GM18508 (cell line): ENCODE data around the gene EFHC1.
"Not testable (repeated sequence)": the region's sequence is repeated elsewhere in the genome, so short reads cannot be mapped to it uniquely, and the experiment has no call there.

Source experiments
- ATAC-seq: cut with Tn5 transposase; IDR thresholded peaks from one replicate; pipeline ENCODE4 v1.9.1; 2021; ENCODE audit warnings: moderate number of reproducible peaks; ENCODE audit not compliant: insufficient read depth, unreplicated experiment

The EFHC1 gene, protein sequence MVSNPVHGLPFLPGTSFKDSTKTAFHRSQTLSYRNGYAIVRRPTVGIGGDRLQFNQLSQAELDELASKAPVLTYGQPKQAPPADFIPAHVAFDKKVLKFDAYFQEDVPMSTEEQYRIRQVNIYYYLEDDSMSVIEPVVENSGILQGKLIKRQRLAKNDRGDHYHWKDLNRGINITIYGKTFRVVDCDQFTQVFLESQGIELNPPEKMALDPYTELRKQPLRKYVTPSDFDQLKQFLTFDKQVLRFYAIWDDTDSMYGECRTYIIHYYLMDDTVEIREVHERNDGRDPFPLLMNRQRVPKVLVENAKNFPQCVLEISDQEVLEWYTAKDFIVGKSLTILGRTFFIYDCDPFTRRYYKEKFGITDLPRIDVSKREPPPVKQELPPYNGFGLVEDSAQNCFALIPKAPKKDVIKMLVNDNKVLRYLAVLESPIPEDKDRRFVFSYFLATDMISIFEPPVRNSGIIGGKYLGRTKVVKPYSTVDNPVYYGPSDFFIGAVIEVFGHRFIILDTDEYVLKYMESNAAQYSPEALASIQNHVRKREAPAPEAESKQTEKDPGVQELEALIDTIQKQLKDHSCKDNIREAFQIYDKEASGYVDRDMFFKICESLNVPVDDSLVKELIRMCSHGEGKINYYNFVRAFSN

DNA sequence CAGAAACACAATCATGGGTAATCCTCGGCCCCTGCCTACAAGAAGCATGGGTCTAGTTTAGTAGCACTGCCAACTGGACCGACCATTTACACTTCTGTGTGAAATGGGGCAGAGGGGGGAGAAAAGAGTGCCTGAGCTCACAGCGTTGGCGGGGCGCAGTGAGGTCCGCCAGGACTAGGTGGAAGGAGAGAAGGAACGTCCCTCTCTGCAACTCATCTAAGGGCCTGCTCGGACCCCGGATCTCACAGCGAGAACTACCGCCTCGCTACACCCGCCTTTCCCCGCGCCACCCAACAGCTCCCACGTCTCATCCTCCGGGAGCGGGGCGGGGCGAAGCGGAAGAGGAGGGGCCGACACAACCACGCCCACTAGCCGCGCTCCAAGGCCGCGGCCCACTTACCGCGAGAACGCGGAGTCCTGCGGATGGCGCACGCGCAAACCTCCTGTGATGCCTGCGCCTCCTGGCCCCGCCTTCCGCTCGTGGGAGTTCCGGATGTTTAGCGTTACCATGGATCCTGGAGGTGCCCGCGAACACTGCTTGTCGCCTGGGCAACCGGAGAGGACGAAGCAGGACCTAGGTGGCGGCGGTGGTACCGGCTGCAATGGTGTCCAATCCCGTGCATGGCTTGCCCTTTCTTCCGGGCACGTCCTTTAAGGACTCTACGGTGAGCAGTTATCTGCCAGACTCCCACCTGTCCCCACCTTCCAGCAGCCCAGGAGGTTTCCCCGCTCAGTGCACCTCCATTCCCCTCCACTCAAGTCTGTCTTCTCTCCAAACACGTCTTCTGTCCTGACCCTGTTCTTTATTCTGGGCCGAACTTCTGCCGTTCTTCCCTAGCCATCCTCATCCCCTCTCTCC lies at the start of gene EFHC1:
EFHC1 (plus strand) TSS at position 534 of the 859 bp plus-strand sequence; CDS start at position 603, 69 bp downstream.
- ATAC-seq, result peak; percentile 84

DNA sequence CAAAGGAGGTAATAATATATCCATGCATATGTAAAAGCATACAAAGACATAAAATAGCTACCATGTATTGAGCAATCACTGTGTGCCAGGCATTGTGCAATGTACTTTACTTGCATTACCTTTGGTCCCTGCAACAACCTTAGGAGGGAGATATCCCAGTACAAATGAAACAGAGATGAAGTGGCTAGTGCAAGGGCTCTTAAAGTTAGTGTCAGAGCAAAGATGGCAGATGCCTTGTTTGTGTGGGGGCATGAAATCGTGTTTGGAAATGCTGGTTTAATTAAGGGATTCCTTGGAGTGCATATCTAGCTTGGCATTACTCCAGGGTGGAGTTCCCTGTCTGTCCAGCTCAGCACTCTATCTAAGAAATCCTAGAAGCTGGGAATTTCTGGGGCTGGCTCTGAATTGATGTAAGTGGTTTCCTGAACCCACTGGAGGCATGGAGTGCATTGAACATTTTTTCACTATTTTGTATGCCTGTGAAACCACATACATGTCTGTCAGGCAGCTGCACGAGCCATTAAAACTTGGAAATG lies 48.4 kb upstream of the EFHC1 start:
- ATAC-seq, result no peak

DNA sequence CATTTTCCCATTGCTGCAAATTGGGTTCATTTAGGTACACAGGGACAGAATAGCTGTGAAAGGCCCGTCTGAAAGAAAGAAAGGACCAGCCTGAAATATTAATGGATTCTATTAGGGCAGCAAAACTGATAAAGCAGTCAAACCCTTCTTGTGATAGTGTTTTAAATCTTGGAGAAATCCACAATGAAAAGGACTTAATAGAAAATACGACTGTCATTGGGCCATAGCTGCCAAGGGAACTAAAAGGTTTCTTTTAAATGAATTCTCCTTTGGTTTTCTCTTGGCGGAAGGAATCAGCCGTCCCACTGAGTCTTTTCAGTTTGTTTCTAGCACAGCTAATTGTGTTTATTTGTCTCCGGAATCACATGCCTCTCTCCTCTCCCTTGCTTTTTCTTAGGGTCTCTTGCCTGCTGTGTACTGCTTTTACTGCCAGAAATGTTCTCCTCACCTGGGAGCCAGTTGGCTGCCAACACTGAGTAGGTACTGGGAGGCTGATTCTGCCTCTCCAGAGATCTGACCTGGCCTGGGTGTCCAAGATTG lies 46.9 kb upstream of the EFHC1 start:
- ATAC-seq, result no peak

DNA sequence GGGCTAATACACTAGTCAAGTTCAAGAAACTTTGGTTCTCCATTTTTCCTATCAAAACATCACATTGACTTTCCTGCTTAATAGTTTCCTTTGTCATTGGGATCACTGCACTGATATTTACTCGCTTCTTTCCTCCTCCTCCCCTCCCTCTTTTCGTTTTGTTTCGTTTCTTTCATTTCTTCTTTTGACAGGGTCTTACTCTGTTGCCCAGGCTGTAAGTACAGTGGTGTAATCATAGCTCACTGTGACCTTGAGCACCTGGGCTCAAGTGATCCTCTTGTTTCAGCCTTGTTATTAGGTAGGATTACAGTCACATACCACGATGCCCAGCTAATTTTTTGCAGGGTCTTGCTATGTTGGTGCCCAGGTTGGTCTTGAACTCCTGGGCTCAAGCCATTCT lies 45.9 kb upstream of the EFHC1 start:
- ATAC-seq, result no peak

DNA sequence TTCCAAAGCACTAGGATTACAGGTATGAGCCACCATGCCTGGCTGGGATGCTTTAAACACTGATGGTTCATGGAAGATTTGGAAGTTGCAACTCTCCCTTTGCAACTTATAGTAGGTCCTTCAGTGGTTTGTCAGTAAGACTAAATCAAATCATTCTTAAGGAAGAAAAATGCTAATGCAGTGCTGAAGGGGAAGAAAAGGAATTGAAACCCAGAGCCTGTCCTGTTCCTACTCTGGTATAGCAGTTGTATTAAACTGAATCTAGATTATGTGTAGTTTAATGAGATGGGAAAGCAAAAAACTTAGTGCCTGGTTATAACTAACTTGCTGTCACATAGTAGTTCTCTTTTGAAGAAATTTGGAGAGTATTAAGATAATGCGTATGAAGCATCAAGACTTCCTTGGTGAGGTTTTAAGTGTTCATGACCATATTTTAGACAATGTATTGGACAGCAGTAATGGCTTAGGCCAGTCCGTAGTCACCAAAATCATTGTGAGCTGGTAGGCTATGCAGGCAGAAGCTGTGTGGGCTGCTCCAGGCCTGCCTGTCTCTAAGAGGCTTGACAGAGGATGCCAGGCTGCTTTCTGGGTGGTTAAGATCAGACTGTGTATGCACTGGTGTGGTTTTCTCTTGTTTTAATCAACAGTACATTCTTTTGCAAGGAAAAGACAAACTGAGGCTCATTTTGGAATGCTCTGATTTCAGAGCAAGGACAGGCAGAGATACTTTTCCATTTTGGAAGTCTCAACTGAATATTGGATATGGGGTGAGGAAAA lies 44.2 kb upstream of the EFHC1 start:
- no peak for ATAC-seq

DNA sequence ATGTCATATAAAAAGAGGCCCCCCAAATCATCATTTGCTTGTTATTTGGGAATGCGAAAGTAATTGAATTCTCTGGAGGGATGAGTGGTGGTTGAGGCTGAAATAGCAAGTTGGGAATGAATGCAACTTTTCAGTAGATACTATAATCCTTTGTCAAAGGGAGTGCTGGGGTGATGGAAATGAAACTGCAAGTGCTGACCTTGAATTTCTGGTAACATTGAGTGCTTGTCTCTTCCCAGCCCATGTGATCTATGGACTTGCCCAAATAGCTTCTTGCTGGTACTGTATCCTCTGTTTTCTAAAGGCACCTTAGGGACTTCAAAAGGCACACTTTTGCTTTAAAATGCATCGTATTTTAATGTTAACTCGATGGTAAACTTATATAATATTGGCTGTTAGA lies 43.4 kb upstream of the EFHC1 start:
- no peak for ATAC-seq

DNA sequence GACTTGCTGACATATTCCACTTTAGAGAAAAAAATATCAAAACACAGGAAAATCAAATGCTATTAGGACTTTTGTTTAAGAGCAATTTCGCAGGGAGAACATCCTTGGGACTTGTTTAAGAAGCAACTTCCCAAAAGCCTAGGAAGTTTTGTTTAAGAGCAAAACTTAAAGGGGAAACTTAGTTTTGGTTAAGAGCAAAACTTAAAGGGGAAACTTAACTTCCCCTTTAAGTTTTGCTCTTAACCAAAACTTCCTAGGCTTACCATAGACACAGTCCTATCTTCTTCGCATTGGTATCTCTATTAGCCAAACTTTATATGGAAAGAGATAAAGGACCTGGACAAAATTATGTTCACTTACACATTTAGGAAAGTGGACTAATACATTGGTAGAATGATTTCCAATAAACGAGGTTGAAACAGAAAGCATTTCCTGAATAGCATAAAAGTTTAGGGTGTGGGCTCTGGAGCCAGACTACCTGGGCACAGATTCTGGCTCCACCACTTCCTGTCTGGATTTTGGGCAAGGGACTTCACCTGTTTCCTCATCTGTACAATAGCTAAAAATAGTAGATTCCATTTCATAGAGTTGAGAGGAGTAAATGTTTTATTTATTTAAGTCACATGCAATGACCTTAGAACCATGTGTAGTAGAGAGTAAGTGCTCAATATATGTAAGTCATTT lies 42.5 kb upstream of the EFHC1 start:
- ATAC-seq, result no peak

DNA sequence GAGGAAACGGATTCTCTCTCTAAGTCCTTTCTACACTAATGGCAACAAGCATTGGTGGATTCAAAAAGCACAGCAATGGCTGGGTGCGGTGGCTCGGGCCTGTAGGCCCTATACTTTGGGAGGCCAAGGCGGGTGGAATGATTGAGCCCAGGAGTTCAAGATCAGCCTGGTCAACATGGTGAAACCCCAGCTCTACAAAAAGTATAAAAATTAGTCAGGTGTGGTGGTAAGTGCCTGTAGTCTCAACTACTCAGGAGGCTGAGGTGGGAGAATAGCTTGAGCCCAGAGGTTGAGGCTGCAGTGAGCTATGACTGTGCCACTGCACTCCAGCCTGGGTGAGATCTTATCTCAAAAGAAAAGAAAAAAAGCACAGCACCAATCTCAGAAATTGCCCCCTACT lies 38.9 kb upstream of the EFHC1 start:
- ATAC-seq, result no peak

DNA sequence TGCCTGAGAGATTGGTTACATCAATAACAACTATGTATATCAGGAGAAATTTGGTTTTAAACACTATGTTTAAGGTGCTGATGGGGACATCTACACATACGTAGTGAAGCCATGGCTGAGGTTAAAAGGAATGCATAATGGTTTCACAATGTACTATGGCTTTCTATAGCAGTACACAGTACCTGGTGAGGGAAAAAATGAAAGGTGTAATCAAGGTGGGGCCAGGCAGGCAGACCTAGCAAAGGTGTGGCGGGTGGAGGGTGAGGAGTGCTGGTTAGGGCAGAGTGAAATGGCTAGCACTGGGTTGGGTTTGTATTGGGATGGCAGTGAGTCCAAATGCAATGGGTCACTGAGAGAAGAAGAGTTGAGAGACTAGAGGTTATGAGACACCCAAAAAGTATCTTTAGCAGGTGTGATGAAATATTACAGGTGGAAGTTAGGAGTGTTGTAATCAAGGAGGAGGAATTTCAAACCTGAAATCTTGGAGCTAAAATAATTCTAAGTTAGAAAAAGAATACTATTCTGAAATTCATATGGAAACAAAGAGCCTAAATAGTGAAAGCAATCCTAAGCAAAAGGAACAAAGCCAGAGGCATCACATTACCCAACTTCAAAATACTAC lies 35.9 kb upstream of the EFHC1 start:
- ATAC-seq, result no peak

DNA sequence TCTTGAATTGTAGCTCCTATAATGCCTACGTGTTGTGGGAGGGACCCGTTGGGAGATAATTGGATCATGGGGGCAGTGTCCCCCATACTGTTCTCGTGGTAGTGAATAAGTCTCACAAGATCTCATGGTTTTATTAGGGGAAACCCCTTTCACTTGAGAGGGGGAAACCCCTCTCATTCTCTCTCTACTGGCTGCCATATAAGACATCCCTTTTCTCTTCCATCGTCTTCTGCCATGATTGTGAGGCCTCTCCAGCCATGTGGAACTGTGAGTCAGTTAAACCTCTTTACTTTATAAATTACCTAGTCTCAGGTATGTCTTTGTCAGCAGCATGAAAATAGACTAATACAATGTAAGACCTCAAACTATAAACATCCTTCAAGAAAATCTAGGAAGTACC lies 35.1 kb upstream of the EFHC1 start:
- ATAC-seq, result no peak

DNA sequence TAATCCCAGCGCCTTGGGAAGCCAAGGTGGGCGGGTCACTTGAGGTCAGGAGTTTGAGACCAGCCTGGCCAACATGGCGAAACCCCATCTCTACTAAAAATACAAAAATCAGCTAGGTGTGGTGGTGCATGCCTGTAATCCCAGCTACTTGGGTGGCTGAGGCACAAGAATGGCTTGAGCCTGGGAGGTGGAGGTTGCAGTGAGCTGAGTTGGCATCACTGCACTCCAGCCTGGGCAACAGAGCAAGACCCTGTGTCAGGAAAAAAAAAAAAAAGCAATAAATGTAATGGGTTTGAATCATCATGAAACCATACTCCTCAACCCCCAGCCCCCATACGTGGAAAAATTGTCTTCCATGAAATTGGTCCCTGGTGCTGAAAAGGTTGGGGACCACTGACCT lies 32.0 kb upstream of the EFHC1 start:
- ATAC-seq, result not testable (repeated sequence)

DNA sequence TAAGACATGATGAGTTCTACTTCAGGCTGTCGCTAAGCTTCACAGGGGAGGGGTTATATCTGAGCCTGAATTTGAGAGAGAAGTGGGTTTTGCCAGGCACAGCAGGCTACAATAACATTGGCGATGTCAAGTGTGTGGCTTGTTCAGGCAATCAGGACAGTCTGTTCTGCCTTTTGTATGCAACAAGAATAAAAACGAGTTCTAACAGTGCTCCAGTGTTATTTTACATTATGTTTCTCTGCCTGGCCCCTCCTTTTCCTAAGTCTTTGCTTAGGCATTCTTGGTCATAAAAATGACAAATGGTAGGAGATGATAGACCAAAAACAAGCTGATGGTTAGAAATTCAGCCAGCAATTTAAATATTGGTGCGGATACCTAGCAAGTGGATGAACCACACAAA lies 31.4 kb upstream of the EFHC1 start:
- ATAC-seq, result no peak

DNA sequence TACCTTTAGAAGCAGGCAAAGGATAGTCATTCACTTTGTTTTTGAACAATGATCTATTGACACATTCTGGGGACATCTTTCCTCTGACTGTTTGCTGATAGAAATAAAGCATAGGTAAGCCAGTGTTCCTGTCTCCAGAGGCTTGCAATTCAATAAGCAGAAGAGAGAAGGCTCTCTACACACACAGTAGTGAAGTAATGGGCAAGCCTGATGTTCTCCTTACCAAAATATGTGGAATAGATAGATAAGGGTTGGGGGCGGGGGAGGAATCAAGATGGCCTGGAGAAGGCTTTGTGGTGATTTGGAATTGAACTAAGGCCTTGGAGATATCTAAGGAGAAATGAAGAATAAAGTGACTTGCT lies 30.9 kb upstream of the EFHC1 start:
- no peak for ATAC-seq

DNA sequence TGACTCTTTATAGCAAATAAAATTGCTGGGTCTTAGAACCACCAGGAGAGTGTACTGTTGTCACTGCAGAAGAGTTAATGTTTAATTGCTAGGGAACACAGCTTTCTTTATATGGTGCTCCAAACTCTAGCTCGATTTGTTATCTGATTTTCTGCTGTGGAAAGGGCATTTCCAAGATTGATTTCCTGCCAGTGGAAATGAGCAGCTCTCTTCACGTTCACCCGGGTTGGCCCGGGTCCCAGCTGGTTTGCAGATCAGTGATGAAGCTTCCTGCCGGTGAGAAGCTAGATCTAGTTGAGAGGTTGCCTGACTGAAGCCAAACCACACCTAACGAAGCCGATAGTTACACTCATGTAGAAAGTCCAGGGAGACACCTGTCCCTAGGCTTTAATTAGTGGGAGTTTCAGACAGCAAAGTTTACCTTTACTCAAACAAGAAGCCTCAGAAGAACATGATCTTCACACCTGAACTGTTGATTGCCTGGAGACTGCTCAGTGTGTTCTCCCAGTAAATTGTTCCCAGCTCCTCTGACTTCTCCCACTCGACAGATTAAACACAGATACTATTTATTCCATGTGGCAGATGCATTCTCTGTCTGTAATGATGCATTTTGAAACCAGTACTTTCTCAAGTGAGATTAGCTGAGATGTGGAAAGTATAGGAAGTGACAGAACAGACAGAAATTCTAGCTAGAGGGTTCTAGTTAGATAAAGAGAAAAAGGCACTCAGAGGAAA lies 30.3 kb upstream of the EFHC1 start:
- peak; percentile 45 for ATAC-seq

DNA sequence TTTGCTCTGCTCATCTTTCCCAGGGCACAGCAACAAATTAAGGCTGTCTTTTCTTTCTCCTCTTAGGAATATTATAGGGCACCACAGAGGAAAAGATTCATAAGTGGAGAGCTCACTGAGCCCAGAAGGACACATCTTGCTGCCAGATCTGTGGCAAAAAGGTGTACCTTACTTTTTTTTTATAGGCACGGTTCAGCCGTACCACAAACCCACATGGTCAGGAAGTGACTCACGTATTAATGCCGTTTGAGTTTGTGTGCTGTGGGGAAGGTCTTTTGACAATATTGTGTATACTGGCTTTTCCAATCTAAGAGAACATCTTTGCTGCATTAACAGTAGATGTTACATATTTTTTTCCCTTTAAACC lies 29.8 kb upstream of the EFHC1 start:
- ATAC-seq, result peak; percentile 44

DNA sequence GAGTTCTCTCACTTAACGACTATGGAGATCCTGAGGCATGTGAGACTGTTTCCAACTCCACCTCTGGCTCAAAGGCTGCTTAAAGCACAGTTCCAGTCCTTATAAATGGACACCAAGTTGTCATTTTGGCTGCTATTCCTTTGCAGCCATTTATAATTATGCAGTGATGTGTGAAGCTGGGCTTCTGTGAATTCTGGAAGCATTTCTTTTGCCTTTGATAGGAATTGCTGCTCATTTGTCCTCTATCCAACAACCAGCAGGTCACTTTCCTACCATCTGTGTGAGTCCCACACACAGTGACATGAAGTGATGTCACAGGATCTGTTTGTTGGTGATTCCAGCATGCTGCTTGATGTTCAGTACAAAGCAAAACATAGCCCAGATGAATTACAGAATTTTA lies 28.5 kb upstream of the EFHC1 start:
- ATAC-seq, result no peak

DNA sequence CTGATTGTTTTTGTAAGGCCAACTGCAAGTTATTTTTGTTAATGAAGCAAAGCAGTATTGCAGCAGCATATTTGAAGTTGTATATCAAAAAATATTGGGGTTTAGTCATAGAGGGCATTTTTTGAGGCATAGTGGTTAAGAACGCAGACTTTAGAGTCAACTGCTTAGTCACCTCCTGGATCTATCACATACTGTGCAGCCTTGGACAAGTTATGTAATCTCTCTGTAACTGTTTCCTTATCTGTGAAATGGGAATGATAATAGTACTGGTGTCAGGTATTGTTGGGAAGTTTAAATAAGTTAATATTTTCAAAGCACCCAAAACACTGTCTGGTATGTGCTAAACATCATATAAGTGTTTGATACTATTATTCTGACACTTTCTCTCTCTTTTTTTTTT lies 27.2 kb upstream of the EFHC1 start:
- no peak for ATAC-seq

DNA sequence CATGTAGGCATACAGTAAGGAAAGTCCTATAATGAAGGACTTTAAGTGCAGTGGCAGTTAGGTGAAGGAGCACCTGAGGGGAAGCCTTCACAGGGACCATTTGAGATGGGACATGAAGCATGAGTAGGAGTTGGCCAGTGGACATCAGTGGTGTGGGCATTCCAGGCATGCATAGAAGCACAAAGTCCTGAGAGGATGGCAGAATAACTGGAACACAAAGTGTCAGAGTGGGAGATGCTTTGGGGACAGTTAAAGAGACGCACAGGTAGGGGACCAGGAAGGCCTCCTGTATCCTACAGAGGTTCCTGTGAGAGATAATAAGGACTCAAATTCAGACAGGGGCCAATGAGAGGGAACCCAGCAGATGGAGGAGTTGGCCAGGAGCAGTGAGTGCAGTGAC lies 26.4 kb upstream of the EFHC1 start:
- no peak for ATAC-seq
